ENCODE data around the gene SLIT3.
"Not testable (repeated sequence)": the region's sequence is repeated elsewhere in the genome, so short reads cannot be mapped to it uniquely, and the experiment has no call there.

Gene SLIT3

GRCh38 chr5:169148138-169148740 is 152.7 kb downstream of the SLIT3 start:
- DNase-seq (ENCODE audit: low spot score) (no peak), FAIRE-seq (no peak)

- FAIRE-seq (no peak), DNase-seq (ENCODE audit: low spot score) (no peak)
Measured at GRCh38 chr5:169147534-169147933, 153.4 kb downstream of the SLIT3 start.

- DNase-seq (ENCODE audit: low spot score), result no peak
- FAIRE-seq, result no peak
Measured at GRCh38 chr5:169146158-169146557, 154.8 kb downstream of the SLIT3 start.

GRCh38 chr5:169142264-169142970 is 158.5 kb downstream of the SLIT3 start:
- no peak for DNase-seq (ENCODE audit: low spot score)
- FAIRE-seq, result no peak

- FAIRE-seq; DNase-seq (ENCODE audit: low spot score): not testable (repeated sequence)
Measured at GRCh38 chr5:169140215-169140614, 160.7 kb downstream of the SLIT3 start.

- no peak for FAIRE-seq
- peak; percentile 63 for DNase-seq (ENCODE audit: low spot score)
Measured at GRCh38 chr5:169139480-169140050, 161.4 kb downstream of the SLIT3 start.

- DNase-seq (ENCODE audit: low spot score) (no peak), FAIRE-seq (no peak)
Measured at GRCh38 chr5:169133531-169133930, 167.4 kb downstream of the SLIT3 start.

GRCh38 chr5:169132302-169132660 is 168.7 kb downstream of the SLIT3 start:
- FAIRE-seq (no peak), DNase-seq (ENCODE audit: low spot score) (no peak)

- DNase-seq (ENCODE audit: low spot score), result no peak
- FAIRE-seq, result no peak
Measured at GRCh38 chr5:169131616-169132301, 169.2 kb downstream of the SLIT3 start.

GRCh38 chr5:169128679-169129078 is 172.3 kb downstream of the SLIT3 start:
- no peak for FAIRE-seq

GRCh38 chr5:169127431-169127830 is 173.5 kb downstream of the SLIT3 start:
- DNase-seq (ENCODE audit: low spot score) (no peak), FAIRE-seq (no peak)

More at GRCh38 chr5:169128679-169129078, 172.3 kb downstream of the SLIT3 start:
- no peak for DNase-seq (ENCODE audit: low spot score)

- FAIRE-seq (no peak), DNase-seq (ENCODE audit: low spot score) (no peak)
Measured at GRCh38 chr5:169126481-169127021, 174.4 kb downstream of the SLIT3 start.

- DNase-seq (ENCODE audit: low spot score) (no peak), FAIRE-seq (no peak)
Measured at GRCh38 chr5:169125571-169125970, 175.4 kb downstream of the SLIT3 start.

- DNase-seq (ENCODE audit: low spot score) (no peak), FAIRE-seq (no peak)
Measured at GRCh38 chr5:169122951-169123350, 178.0 kb downstream of the SLIT3 start.

GRCh38 chr5:169121630-169122420 is 179.1 kb downstream of the SLIT3 start:
- FAIRE-seq, result no peak

GRCh38 chr5:169119288-169120048 is 181.5 kb downstream of the SLIT3 start:
- no peak for FAIRE-seq
- DNase-seq (ENCODE audit: low spot score), result no peak

More at GRCh38 chr5:169121630-169122420, 179.1 kb downstream of the SLIT3 start:
- no peak for DNase-seq (ENCODE audit: low spot score)

GRCh38 chr5:169116961-169117461 is 183.9 kb downstream of the SLIT3 start:
- DNase-seq (ENCODE audit: low spot score) (no peak), FAIRE-seq (no peak)

- DNase-seq (ENCODE audit: low spot score), result no peak
- no peak for FAIRE-seq
Measured at GRCh38 chr5:169115461-169116124, 185.3 kb downstream of the SLIT3 start.

- DNase-seq (ENCODE audit: low spot score), result no peak
- no peak for FAIRE-seq
Measured at GRCh38 chr5:169114466-169115065, 186.4 kb downstream of the SLIT3 start.
